MV-4-11 (cell line): Measurements from ENCODE around the gene TDRD10.
A peak's percentile ranks its signal among the peaks of the same experiment; 100 is the strongest.

ENCODE experiments used
- DNase-seq: peaks from one replicate; lab custom pipeline; 2025; lab: John Stamatoyannopoulos, UW

The TDRD10 gene

GRCh38 chr1:154479764-154480421, 22.1 kb upstream of the TDRD10 start:
- DNase-seq: peak; percentile 72

GRCh38 chr1:154481053-154481452, 21.0 kb upstream of the TDRD10 start:
- DNase-seq: peak; percentile 52

DNA sequence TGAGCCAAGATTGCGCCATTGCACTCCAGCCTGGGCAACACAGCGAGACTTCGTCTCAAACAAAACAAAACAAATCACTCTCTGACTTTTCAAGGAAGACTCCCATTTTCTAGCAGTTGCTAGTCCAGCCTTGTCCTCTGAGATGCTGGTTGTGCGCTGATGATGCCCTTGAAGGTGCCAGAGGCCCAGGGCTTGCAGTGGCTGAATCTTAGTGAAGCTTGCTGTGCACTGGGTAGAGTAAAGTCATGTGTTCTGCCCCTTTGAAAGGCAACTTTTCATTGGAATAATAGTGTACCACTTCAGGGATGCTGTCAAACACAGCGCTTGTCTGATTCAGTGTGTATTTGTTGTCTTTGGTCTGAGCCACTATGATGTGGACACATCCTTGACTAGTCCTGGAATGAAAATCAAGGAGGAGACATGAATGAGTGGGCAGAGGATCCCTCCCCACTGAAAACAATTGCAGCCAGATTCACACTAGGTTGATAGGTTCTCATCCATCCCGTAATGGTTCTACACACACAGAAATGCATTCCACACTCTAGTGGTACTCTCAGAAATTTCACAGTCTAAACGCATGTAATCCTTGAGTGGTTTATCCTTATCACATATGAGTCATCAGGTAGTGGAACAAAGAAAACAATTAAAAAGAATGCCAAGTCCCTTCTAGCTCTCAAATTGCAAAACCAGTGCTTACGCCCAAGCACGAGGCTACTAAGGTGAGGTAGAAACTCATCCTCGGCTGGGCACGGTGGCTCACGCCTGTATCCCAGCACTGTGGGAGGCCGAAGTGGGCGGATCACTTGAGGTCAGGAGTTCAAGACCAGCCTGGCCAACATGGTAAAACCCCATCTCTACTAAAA, 17.8 kb upstream of the TDRD10 start:
- peak; percentile 44 for DNase-seq

DNA sequence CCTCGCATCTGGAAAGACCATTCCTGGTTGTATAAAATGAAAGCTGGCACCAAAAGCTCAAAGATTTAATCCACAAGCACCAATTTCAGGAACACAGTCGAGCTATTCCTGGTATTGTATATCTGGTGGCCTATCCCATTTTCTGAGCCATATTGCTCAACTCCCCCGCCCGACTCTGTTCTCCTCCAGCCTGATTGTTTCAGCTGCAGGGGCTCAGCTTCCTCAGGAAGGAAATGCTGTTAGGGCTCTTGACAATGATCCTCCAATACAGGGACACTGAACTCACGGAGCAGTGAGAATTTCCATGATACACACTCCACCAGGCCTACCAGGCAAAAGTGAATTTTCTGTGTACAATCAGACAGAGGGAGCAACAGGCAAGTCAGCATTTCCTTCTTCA, 16.9 kb upstream of the TDRD10 start:
- peak; percentile 55 for DNase-seq

- no peak for DNase-seq
Measured at GRCh38 chr1:154485910-154486496, 16.0 kb upstream of the TDRD10 start.

DNA sequence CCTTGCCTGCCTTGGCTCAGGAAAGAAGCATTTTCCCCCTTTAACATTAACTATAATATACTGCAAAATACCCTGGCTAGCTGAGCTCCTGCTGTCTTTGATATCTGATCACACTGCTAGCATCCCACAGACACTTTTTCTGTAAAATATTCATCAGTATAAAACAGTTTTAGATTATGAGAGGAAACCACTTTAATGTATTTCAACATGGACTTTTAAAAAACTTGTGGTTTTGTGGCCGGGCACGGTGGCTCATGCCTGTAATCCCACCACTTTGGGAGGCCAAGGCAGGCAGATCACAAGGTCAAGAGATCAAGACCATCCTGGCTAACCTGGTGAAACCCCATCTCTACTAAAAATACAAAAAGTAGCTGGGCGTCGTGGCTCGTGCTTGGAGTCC, 15.3 kb upstream of the TDRD10 start:
- peak; percentile 46 for DNase-seq

DNA sequence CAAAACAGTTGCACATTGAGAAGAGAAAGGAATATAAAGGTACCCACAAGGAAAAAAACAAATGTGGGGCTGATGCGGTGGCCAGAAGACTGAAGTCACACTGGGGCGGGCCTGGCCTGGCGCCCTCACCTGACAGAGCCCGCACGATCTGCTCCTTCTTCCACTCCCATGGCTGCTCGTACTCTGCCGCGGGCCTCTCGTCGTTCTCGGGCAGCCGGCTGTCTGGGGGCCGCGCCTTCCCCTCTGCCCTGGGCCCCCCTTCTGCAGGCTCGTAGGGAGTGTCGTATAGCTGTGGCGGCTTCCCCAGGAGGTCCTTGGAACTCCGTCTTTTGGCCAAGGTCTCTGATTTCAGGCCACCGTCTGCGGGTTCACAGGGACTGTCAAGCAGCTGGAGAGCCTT, 13.1 kb upstream of the TDRD10 start:
- no peak for DNase-seq

GRCh38 chr1:154489695-154490274, 12.2 kb upstream of the TDRD10 start:
- DNase-seq: no peak

- DNase-seq: peak; percentile 76
Measured at GRCh38 chr1:154490317-154490716, 11.7 kb upstream of the TDRD10 start.

- no peak for DNase-seq
Measured at GRCh38 chr1:154492115-154492514, 9.9 kb upstream of the TDRD10 start.

GRCh38 chr1:154493276-154493675, 8.7 kb upstream of the TDRD10 start:
- peak; percentile 77 for DNase-seq

DNA sequence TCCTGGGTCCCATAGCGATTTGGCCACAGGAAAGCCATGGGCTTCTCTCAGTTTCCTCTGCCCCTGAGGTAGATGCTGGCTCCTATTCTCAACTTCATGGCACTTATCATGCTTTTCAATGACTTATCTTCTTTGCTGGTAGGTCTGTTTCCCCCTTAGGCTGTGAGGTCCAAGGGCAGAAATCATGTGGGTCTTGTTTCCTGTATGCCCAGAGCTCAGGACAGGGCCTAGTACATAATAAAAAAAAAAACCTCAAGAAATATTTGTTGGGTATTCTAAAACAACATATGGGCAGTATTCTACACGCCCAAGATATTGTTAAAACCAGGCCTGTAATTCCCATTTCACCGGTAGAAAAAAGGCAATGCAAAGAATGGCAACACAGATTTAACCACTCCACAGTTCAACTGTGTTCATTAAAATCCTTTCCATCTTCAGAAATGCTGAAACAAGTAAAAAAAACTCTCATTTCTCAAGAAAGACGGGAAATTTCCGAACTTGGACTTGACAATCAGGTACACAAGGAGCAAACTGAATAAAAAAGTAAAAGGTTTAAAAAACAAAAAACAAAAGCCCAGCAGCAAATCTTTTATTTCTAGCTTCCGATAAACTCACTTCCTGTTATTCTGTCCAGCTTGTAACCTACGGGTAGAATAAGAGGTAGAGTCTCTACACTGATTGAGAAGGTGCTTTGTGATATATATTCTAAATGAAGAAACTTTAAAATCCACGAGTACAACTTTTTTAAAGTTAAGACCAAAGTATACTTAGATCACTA, 6.3 kb upstream of the TDRD10 start:
- DNase-seq: no peak

DNA sequence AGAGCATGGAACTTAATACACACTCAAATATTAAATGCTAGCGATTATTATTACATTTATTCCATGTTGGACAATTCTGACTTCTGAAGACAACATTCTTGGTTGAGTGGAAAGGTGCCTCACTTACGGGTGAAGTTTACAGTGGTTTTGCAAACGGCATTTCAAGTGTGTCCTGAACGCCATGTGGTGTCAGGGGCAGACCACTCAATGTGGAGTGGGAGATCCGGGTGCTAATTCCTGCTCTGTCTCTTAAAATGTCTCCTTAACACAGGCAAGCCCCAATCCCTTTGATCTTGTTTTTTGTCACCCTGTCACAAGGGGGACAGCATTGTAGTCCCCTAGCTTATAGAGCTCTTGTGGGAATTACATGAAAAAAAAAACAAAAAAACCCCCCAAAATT, 5.6 kb upstream of the TDRD10 start:
- no peak for DNase-seq

GRCh38 chr1:154497026-154497806, 4.8 kb upstream of the TDRD10 start:
- DNase-seq: peak; percentile 26

DNA sequence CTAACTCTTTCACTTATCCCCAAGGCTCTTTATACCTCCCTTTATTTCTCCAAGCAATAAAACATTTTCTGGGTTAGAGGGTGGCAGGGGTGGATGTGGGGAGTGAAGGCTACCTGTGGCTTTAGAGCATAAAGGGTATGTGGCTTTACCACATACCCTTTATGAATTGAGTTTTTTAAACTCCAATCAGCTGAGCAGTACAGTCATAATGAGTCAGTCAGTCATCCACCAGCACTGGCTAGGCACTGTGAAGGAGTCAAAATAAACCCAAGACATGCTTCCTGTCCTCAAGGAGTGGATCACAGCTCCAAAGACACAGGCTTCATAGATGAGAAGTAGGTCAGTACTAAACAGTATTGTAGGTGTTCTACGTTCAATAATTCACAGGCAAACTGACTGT, 2.6 kb upstream of the TDRD10 start:
- no peak for DNase-seq

- no peak for DNase-seq
Measured at GRCh38 chr1:154500533-154500932, 1.5 kb upstream of the TDRD10 start.

GRCh38 chr1:154501423-154502065, 475 bp upstream of the TDRD10 start:
- DNase-seq: no peak

- DNase-seq: no peak
Measured at GRCh38 chr1:154502744-154503115, 711 bp downstream of the TDRD10 start.

DNA sequence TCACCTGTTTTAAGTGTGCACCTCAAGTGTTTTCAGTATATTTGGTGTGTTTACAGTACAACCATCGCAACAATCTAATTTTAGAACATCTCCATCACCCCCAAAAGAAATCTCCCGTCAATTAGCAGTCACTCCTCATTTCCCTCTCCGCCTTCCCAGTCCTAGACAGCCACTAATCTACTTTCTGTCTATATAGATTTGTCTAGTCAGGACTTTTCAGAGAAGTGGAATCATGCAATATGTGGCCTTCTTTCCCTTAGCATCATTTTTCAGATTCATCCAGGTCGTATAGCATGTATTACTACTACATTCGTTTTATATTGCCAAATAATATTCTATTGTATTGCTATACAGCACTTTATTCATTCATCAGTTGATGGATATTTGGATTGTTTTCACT, 1.9 kb downstream of the TDRD10 start:
- DNase-seq: no peak

DNA sequence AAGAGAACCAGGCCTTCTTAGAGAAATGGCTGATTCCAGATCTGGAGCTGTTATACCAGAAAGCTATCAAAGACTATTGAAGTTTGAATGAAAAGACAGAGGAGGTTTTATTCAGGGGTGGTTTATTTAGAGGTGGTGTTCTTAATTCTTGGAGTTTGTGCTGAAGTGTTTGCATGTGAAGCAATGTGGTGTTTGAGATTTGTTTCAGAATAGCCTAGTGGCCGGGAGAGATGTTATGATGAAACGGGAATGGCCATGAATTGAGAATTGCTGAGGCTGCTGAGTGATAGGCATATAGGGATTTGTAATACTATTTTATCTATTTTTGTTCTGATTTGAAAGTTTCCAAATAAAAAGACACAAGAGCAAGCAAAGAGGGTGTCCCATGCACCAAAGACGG, 10.7 kb downstream of the TDRD10 start:
- no peak for DNase-seq

DNA sequence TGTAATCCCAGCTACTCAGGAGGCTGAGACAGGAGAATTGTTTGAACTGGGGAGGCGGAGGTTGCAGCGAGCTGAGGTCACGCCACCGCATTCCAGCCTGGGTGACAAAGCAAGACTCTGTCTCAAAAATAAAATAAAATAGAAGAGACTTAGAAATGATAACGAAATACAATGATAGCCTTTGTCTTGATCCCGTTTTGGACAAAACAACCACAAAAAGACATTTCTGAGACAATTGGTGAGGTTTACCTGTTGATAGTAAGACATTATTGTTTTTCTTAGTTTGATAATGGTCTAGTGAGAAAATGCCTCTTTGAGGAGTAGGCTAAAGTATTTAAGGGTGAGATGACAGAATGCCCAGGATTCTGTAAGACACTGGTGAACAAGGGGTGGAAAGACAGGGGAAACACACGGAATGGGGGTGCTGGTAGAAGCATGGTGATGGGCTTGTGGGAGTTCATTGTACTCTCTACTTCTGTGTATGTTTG, 12.1 kb downstream of the TDRD10 start:
- DNase-seq: no peak
